Astrocyte (in vitro differentiated cells and primary cell): ENCODE measurements around the gene DNAJB4.

Experiments
- EZH2 ChIP-seq: IDR thresholded peaks from 2 replicates; pipeline ENCODE4 v1.6.1; 2012; ENCODE audit warnings: mild to moderate bottlenecking, low read length, inconsistent platforms; ENCODE audit not compliant: insufficient read depth
- TF ChIP-seq, protein P1 (sequence below): IDR thresholded peaks from 2 replicates; pipeline ENCODE4 v1.5.1; 2011; ENCODE audit warnings: low read depth, mild to moderate bottlenecking, inconsistent platforms, low read length, moderate library complexity; ENCODE audit not compliant: insufficient read depth

GRCh38 chr1:77994117-77994705 is 10.5 kb upstream of the DNAJB4 start:
- TF ChIP-seq, protein P1, sequence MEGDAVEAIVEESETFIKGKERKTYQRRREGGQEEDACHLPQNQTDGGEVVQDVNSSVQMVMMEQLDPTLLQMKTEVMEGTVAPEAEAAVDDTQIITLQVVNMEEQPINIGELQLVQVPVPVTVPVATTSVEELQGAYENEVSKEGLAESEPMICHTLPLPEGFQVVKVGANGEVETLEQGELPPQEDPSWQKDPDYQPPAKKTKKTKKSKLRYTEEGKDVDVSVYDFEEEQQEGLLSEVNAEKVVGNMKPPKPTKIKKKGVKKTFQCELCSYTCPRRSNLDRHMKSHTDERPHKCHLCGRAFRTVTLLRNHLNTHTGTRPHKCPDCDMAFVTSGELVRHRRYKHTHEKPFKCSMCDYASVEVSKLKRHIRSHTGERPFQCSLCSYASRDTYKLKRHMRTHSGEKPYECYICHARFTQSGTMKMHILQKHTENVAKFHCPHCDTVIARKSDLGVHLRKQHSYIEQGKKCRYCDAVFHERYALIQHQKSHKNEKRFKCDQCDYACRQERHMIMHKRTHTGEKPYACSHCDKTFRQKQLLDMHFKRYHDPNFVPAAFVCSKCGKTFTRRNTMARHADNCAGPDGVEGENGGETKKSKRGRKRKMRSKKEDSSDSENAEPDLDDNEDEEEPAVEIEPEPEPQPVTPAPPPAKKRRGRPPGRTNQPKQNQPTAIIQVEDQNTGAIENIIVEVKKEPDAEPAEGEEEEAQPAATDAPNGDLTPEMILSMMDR, result no peak
- no peak for TF ChIP-seq EZH2
